ENCODE data around the gene KIT.

The KIT gene

DNA sequence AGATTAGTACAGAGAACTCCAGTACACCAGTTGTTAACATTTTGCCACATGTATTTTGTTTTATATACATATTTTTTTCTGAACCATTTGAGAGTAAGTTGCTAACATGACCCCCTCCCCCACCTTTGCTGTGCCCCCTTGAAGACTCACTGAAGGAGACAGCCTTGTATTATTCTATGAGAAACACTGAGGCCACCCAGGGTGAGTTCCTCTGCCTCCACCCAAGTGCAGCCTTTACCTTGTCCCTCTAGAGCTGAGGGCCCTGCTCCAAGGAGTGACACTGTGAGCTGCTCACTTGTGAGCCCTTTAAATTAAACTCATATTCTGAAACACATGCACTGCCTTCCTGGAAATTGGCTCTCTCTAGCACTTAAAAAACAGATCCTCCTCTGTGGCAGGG lies 21.1 kb downstream of the KIT start:
- H3K4me3 ChIP-seq (replicated peaks; ENCODE audit: low read depth, low read length) = no peak overlapping the region
- DNase-seq (ENCODE audit: extremely low read depth, low read depth) = no peak
- TF ChIP-seq, protein P1, sequence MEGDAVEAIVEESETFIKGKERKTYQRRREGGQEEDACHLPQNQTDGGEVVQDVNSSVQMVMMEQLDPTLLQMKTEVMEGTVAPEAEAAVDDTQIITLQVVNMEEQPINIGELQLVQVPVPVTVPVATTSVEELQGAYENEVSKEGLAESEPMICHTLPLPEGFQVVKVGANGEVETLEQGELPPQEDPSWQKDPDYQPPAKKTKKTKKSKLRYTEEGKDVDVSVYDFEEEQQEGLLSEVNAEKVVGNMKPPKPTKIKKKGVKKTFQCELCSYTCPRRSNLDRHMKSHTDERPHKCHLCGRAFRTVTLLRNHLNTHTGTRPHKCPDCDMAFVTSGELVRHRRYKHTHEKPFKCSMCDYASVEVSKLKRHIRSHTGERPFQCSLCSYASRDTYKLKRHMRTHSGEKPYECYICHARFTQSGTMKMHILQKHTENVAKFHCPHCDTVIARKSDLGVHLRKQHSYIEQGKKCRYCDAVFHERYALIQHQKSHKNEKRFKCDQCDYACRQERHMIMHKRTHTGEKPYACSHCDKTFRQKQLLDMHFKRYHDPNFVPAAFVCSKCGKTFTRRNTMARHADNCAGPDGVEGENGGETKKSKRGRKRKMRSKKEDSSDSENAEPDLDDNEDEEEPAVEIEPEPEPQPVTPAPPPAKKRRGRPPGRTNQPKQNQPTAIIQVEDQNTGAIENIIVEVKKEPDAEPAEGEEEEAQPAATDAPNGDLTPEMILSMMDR (IDR thresholded peaks at IDR 0.05; ENCODE audit: low read depth, low read length, missing control alignments) = no peak

DNA sequence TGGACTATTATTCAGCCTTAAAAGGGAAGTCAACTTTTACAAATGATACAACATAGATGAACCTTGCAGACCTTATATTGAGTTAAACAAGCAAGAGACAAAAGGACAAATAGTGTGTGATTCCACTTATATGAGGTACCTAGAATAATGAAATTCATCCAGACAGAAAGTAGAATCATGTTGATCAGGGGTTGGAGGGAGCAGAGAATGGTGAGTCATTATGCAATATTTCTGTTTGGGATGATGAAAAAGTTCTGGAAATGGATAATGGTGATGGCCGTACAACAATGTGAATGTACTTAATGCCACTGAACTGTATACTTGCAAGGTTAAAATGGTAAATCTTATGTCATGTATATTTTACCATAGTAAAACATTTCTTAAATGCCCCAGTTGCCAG lies 22.1 kb downstream of the KIT start:
- TF ChIP-seq, protein P1 (IDR thresholded peaks at IDR 0.05; ENCODE audit: low read depth, low read length, missing control alignments) = no peak
- no peak for DNase-seq (ENCODE audit: extremely low read depth, low read depth)
- no peak overlapping the region for H3K4me3 ChIP-seq (replicated peaks; ENCODE audit: low read depth, low read length)

DNA sequence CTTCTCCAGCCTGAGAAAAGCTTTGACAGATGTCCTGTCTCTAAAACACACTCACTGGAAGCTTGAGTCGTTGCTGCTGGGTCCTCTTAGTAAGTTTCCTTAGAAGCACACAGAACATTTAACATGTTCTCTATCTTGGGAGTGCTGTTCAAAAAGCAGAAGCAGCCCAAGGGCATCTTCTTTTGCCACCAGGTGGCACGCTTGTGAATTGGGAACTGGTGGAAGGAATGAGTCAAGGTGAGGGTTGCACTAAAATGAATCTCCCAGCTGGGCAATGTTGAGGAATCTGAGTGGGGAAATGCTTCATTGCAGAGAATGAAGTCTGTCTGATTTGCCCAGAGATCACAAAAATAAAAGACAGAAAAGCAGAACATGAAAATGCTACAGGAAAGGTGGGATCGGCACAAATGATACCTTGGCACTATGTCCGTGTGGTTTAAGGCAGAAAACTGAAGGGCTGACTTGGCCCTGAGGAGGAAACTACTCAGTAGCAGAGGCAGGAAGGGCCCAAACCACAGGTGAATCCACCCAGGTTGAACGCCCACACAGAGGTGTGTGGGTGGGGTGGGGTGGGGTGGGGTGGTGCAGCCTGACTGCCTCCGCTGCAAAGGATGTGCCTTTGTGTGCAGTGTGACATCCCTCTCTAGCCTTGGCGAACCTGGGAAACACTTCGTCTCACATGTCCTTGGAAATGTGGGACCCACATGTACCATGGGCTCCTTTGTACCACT lies 26.0 kb downstream of the KIT start:
- TF ChIP-seq, protein P1 (IDR thresholded peaks at IDR 0.05; ENCODE audit: low read depth, low read length, missing control alignments) = peak; percentile 33
- no peak for DNase-seq (ENCODE audit: extremely low read depth, low read depth)
- no peak overlapping the region for H3K4me3 ChIP-seq (replicated peaks; ENCODE audit: low read depth, low read length)

DNA sequence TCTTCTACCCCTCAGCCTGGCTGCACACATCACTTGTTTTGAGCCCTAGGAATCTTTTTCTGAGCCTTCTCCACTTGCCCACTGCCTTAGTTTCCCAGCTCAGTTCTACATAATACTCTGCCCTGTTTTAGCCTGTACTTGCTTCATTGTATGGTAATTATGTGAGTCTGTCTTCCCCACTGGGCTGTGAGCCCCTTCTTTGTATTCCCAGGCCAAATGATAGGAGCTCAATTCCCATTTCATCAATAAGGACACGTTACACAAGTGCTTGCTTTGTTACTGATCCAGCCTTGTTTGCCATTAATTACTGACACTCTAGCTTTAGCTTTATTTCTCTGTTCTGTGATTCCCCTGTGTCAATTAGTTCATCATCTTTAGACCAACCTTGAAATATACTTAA lies 28.1 kb downstream of the KIT start:
- H3K4me3 ChIP-seq (replicated peaks; ENCODE audit: low read depth, low read length) = no peak overlapping the region
- TF ChIP-seq, protein P1 (IDR thresholded peaks at IDR 0.05; ENCODE audit: low read depth, low read length, missing control alignments) = no peak

DNA sequence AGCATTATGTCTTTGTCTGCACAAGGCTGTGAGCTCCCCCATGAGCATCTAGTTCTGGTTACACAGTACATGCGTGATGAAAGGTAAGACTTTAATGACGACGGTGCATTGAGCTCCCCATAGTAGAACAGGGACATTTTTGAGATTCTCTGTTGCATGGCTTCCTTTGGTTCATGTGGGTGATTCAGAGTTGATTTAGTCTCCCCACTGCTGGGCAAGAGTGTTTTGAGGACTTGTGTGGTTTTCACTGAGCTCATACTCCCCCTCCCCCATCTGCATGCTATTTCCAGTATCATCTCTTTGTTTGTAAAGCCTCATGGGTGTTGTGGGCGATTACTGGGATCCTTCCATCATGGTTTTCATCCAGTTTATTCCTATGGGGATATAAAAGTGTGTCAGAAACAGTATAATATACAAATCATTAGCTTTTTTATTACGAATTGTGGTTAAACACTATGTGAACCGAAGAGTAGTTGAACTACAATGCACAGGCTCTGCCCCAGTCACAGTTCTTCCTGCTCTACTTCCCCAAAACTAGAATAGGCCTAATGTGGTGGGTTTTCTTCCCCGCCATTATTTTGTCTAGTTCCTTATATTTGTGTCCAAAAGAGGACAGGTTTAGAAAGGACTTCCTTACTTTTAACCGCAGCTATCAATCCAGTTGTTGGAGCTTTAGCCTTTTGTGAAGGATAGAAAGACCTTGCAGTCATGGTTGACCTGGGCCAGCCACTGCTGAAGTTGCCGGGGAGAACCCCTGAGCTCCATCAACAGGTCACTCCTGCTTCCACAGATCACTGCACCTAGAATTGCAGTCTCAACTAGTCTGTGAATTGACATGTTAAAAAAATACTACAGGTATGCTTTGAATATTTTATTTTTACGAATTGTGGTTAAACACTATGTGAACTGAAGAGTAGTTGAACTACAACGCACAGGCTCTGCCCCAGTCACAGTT lies 30.4 kb downstream of the KIT start:
- no peak overlapping the region for H3K4me3 ChIP-seq (replicated peaks; ENCODE audit: low read depth, low read length)
- TF ChIP-seq, protein P1 (IDR thresholded peaks at IDR 0.05; ENCODE audit: low read depth, low read length, missing control alignments) = no peak
- DNase-seq (ENCODE audit: extremely low read depth, low read depth) = no peak

More for the DNA sequence above, 28.1 kb downstream of the KIT start:
- no peak for DNase-seq (ENCODE audit: extremely low read depth, low read depth)

DNA sequence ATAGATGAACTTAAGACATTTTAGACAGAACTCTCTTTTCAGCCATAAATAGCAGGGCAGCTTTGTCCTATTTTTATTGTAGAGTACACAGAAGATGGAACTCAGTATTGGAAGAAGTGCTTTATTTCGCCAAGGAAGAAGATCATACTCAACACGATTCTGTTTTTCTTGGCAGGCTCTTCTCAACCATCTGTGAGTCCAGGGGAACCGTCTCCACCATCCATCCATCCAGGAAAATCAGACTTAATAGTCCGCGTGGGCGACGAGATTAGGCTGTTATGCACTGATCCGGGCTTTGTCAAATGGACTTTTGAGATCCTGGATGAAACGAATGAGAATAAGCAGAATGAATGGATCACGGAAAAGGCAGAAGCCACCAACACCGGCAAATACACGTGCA lies 37.6 kb downstream of the KIT start:
- TF ChIP-seq, protein P1 (IDR thresholded peaks at IDR 0.05; ENCODE audit: low read depth, low read length, missing control alignments) = no peak
- no peak for DNase-seq (ENCODE audit: extremely low read depth, low read depth)
- H3K4me3 ChIP-seq (replicated peaks; ENCODE audit: low read depth, low read length) = no peak overlapping the region

Measured in HFF-Myc (cell line).